Erythroblast (primary cell): ENCODE results near the gene ACVR1C.

ENCODE experiments used
- GATA1 ChIP-seq: IDR thresholded peaks from 2 replicates; pipeline ENCODE4 v1.6.1; 2011; ENCODE audit warnings: low read depth, mild to moderate bottlenecking, control low read depth, low read length, moderate library complexity
- POLR2A ChIP-seq: IDR thresholded peaks from 2 replicates; pipeline ENCODE4 v1.6.1; 2011; ENCODE audit warnings: mild to moderate bottlenecking, low read length

GRCh38 chr2:157657858-157658257 lies 29.2 kb upstream of the ACVR1C start:
- no peak for TF ChIP-seq POLR2A
- TF ChIP-seq GATA1, result no peak
